RWPE2 (cell line): ENCODE results near the gene ZNF80.

Source experiments
- ATAC-seq: fragments of 200-7000 bp; cut with Tn5 transposase; 3 replicates; pipeline ENCODE4 v1.9.1; 2021; ENCODE audit warnings: low read depth
- DNase-seq: peaks from one replicate; pipeline ENCODE4 v3.0.0-alpha.2; 2020; ENCODE audit warnings: low spot score
- H3K27ac ChIP-seq: fragments of 450-650 bp; 2 replicates; pipeline ENCODE4 v1.5.1; 2017; ENCODE audit warnings: mild to moderate bottlenecking; ENCODE audit not compliant: poor library complexity, severe bottlenecking
- H3K27me3 ChIP-seq: fragments of 250-450 bp; sonication (Bioruptor Pico); 2 replicates; pipeline ENCODE4 v1.5.1; 2021; ENCODE audit warnings: mild to moderate bottlenecking, moderate library complexity; ENCODE audit not compliant: insufficient read depth, poor library complexity, severe bottlenecking
- H3K36me3 ChIP-seq: fragments of 250-450 bp; sonication (Bioruptor Pico); 2 replicates; pipeline ENCODE4 v1.5.1; 2020; ENCODE audit warnings: low read depth, mild to moderate bottlenecking, moderate library complexity
- H3K4me1 ChIP-seq: fragments of 250-450 bp; sonication (Bioruptor Pico); 2 replicates; pipeline ENCODE4 v1.5.1; 2021; ENCODE audit warnings: mild to moderate bottlenecking, moderate library complexity; ENCODE audit not compliant: insufficient read depth, poor library complexity, severe bottlenecking
- H3K4me3 ChIP-seq: fragments of 250-450 bp; sonication (Bioruptor Pico); 2 replicates; pipeline ENCODE4 v1.5.1; 2021; ENCODE audit warnings: mild to moderate bottlenecking, moderate library complexity; ENCODE audit not compliant: severe bottlenecking
- H3K9me3 ChIP-seq: fragments of 250-450 bp; sonication (Bioruptor Pico); 2 replicates; pipeline ENCODE4 v1.5.1; 2021; ENCODE audit warnings: mild to moderate bottlenecking, moderate library complexity; ENCODE audit not compliant: severe bottlenecking
- TF ChIP-seq, protein P1 (sequence below): fragments of 450-650 bp; IDR thresholded peaks from one replicate; pipeline ENCODE4 v1.5.1; 2017; ENCODE audit warnings: mild to moderate bottlenecking, moderate library complexity; ENCODE audit not compliant: poor library complexity, severe bottlenecking

Gene ZNF80

DNA sequence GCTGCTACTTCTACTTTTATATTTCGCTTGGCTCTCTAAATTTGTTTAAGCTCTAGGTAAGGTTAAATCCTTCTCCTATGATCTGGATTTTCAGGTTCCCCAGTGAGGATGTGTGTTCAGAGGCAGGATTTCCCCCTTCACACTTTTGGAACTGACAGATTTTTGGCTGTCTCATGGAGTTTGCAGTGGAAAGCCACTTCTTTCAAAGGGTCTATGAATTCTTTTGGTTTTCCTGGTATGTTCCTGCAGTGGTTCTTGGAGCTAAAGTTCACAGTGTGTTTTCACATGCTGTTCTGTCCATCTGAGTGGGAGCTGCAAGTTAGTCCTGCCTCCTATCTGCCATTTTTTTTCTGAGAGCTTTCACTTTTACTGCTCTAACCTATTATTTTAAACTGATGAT is 34.9 kb upstream of the ZNF80 start:
- DNase-seq = no peak
- Histone ChIP-seq H3K27me3 (no peaks in the 10 kb centered on the region), H3K9me3 (no peaks in the 10 kb centered on the region), H3K27ac (no peak overlapping the region), H3K4me1 (no peaks in the 10 kb centered on the region), H3K4me3 (no peak overlapping the region), H3K36me3 (no peaks in the 10 kb centered on the region)
- ATAC-seq = no peak
- TF ChIP-seq, protein P1, sequence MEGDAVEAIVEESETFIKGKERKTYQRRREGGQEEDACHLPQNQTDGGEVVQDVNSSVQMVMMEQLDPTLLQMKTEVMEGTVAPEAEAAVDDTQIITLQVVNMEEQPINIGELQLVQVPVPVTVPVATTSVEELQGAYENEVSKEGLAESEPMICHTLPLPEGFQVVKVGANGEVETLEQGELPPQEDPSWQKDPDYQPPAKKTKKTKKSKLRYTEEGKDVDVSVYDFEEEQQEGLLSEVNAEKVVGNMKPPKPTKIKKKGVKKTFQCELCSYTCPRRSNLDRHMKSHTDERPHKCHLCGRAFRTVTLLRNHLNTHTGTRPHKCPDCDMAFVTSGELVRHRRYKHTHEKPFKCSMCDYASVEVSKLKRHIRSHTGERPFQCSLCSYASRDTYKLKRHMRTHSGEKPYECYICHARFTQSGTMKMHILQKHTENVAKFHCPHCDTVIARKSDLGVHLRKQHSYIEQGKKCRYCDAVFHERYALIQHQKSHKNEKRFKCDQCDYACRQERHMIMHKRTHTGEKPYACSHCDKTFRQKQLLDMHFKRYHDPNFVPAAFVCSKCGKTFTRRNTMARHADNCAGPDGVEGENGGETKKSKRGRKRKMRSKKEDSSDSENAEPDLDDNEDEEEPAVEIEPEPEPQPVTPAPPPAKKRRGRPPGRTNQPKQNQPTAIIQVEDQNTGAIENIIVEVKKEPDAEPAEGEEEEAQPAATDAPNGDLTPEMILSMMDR = no peak

DNA sequence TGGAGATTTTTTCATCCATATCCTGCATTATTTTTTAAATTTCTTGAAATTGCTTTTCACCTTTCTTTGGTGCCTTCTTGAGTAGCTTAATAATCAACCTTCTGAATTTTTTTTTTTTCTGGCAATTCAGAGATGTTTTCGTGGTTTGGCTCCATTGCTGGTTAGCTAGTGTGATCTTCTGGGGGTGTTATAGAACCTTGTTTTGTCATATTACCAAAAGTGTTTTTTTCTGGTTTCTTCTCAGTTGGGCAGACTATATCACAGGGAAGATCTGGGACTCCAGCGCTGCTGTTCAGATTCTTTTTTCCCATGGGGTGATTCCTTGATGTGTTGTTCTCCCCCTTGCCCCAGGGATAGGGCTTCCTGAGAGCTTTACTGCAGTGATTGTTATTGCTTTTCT is 32.6 kb upstream of the ZNF80 start:
- no peak overlapping the region for H3K27ac ChIP-seq
- H3K4me1 ChIP-seq = no peaks in the 10 kb centered on the region
- H3K27me3 ChIP-seq = no peaks in the 10 kb centered on the region
- TF ChIP-seq, protein P1 = no peak
- ATAC-seq = no peak
- no peaks in the 10 kb centered on the region for H3K9me3 ChIP-seq
- no peak for DNase-seq
- H3K4me3 ChIP-seq = no peak overlapping the region
- H3K36me3 ChIP-seq = no peaks in the 10 kb centered on the region

DNA sequence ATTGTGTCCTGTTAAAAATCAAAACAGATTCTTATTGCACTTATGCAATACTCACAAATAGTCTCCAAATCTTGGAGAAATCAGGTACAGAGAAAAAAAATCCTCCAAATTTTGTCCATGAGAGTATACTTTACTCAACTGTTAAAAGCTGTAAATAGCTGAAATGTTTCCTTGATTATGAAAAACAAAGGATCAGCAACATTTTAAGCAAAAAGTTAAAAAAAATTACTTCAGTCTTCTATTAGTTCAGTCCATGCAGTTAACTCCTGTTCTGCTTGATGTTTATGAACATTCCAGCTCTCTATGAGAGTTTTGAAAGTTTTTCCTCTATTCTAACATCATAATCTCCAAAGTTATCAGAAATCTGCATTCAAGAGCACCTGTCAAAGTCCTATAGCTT is 22.8 kb upstream of the ZNF80 start:
- TF ChIP-seq, protein P1 = no peak
- ATAC-seq (no peak), DNase-seq (no peak)

DNA sequence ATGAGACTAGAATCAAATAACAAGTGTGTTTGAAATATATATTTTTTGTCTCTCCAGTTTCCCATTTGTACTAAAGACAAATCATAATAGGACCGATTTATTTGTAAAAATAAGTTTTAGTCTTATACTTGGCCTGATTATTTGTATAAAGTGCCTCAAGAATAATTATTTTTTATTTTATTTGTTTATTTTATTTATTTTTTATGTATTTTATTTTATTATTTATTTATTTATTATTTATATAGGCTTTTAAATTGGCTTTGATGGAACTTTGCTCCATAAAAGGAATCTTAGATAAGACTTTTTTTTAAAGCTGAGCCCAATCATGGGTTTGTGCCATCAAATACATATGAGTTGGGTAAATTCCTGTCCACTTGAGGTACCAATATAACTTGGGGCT is 22.2 kb upstream of the ZNF80 start:
- no peak for ATAC-seq
- Histone ChIP-seq H3K4me3 (no peak overlapping the region), H3K4me1 (no peaks in the 10 kb centered on the region), H3K36me3 (no peaks in the 10 kb centered on the region), H3K9me3 (no peaks in the 10 kb centered on the region), H3K27ac (no peak overlapping the region), H3K27me3 (no peaks in the 10 kb centered on the region)
- DNase-seq = no peak
- TF ChIP-seq, protein P1 = no peak

More for the DNA sequence above, 22.8 kb upstream of the ZNF80 start:
- H3K4me3 ChIP-seq = no peak overlapping the region
- no peaks in the 10 kb centered on the region for H3K9me3 ChIP-seq
- no peaks in the 10 kb centered on the region for H3K36me3 ChIP-seq
- no peaks in the 10 kb centered on the region for H3K27me3 ChIP-seq
- H3K27ac ChIP-seq = no peak overlapping the region
- no peaks in the 10 kb centered on the region for H3K4me1 ChIP-seq

DNA sequence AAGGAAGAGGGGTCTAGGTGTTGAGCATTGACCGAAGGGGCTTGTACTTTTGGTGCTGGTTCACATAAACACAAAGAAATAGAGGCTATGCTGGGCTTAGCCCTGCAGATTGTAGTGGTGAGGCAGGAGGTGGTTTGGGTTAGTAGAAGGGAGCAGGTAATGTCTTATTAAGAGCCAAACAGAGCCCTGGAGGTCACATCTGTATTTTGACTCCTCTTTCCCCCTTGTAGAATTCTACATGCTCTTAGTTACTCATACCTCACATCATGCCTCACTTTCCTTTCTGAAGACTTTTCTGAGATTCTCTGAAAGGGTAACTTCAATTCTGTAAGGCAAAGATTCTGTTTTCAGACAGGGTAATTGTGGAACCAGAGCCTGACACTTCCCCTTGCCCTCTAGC is 16.1 kb upstream of the ZNF80 start:
- Histone ChIP-seq H3K4me3 (no peak overlapping the region), H3K36me3 (no peaks in the 10 kb centered on the region), H3K27ac (no peak overlapping the region), H3K27me3 (no peaks in the 10 kb centered on the region), H3K4me1 (no peaks in the 10 kb centered on the region), H3K9me3 (no peaks in the 10 kb centered on the region)
- DNase-seq = no peak
- ATAC-seq = no peak
- TF ChIP-seq, protein P1 = no peak
